Activated naive CD8-positive, alpha-beta T cell treated with anti-CD3 and anti-CD28 coated beads, Interleukin-2, amount 50 U/mL, for 16 hours (primary cell): ENCODE results near the gene NLRP8.
"Not testable (repeated sequence)": the region's sequence is repeated elsewhere in the genome, so short reads cannot be mapped to it uniquely, and the experiment has no call there.

Source experiments
- DNase-seq: peaks from one replicate; pipeline ENCODE4 v3.0.0-alpha.2; 2020; ENCODE audit warnings: low read depth, low spot score

Gene NLRP8

DNA sequence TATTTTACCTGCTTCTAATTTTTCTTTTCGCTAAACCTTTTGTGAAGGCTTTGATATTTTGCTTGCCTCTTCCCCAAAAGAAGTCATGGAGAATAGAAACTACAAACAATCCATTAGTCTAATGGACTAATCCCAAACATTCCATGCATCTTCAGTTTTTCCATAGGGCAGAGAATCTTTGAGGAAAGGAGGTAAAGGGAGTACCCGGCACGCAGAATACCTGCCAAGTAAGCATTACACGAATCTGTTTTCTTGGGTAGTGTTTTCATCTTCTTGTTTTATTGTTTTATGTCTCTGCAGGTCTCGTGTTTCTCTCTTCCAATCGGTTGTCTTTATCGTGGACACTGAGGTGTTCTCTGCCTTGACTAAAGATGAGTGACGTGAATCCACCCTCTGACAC lies at the start of gene NLRP8:
NLRP8 (plus strand) TSS at position 301 of the 400 bp plus-strand sequence.
- no peak for DNase-seq

DNA sequence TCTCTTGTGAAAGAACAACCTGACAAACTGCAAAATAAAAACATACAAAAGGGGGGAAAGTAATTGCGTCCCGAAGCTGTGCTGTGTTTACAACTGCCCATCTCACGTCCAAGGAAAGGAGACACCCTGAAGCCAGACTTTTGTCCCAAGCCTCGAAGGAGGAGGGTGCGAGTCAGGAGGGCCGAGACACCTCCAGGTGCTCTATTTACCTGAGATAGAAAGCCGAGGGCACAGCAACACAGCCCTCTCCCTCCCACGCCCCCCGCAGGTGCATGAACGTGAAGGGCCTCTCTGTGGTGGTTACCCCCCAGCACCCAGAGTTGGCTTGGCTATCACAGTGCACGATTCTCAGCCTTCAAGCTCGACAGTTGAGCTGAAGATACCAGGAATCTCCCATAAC lies 48.7 kb upstream of the NLRP8 start:
- no peak for DNase-seq

DNA sequence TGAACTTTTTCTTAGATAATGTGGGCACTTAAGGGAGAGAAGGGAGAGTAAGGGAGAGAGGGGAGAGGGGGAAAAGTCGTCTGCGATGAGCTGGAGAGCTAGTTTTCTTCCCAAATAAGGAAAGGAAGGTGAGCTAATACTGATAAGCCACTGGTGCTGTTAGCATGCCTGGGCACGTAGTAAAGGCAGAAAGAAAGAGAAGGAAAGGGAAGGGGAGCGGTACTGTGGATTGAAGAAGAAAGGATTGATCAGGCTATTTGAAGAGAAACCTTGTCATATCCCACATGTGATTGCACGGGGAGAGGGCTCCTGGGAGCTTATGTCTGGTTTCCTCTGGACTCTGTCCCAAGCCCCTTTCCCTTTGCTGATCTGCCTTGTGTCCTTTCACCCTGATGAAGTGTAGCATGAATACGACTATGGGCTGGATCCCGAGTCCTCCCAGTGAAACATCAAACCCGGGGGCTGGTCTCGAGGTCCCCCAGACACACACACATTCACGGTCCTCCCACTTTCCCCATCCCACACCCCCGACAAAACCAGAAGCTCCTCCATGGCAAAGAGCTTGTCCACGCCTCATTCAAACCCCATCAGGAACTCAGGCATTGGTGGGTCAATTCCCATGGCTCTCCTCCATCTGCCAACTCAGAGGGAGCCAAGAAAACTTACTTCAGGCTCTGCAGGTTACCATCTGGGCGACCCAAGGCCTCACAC lies 46.1 kb upstream of the NLRP8 start:
- DNase-seq, result no peak

DNA sequence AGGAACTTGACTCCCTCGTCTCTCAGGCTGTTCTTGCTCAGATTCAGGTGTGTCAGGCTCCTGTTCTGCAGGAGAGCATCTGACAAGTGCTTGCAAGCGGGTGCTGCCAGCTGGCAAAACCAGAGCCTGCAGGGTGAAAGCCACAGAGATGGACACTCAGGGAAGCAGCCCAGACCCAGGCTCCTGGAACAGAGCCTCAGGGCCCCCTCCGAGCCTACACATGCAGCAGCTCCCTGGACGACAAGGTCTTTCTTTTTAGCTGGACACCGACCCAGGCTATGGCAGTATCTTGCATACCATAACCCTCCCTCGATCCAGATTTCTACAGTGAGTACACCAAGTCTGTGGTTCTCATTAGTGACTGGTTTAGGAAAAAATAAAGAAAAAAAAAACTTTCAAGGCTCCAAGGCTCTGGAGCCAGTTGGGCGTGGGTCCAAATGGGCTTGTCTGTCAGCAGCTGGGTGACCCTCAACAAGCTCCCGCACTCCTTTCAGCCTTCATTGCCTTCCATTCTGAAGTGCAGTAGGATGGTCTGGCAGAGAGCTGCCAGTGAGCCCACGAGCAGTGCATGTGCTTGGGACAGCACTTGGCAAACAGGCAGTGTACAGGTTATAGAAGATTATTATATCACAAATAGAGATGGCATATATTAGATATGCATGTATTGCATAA lies 45.4 kb upstream of the NLRP8 start:
- no peak for DNase-seq

DNA sequence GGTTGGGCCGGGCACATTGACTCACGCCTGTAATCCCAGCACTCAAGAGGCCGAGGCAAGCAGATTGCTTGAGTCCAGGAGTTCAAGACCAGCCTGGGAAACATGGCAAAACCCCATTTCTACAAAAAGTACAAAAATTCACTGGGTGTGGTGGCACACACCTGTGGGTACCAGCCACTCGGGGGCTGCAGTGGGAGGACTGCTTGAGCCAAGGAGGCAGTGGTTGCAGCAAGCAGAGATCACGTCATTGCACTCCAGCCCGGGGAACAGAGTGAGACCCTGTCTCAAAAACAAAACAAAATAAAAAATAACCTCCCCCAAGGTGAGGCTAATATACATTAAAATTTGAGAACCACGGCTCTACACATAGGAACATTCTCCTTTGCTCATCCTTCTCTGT lies 40.3 kb upstream of the NLRP8 start:
- no peak for DNase-seq

DNA sequence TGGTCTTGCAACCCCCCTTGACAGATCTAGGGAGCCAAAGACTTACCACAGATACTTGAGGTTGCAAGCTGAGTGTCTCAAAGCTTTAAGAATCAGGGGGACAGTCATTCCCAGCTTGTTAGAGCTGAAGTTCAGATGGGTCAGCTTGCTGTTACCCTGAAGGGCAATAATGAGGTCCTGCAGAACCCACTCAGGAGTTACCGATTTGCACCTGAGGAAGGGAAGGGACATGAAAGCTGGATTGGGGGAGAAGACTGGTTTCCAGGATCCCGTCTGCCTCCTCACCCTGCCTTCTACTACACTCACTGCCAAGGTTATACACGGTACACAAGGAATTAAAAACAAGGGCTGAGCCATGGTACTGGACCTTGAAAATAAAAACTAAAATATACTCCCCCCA lies 39.9 kb upstream of the NLRP8 start:
- no peak for DNase-seq

DNA sequence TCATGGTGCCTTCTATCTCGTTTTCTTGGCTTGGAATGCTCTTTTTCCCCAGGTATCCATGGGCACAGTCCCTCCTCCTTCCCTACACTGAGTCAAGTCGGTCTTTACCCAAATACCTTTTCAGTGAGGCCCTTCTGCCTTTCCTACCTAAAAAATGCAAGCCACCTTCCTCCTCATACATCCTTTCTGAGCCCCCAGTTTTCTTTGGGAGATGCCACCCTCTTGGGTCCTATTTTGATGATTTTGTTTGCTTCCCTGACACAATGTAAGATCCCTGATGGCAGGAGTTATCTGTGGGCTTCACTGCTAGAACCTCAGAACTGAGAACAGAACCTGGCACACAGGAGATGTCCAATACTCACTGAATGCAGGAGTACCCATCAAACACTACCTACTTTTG lies 37.8 kb upstream of the NLRP8 start:
- DNase-seq, result no peak

DNA sequence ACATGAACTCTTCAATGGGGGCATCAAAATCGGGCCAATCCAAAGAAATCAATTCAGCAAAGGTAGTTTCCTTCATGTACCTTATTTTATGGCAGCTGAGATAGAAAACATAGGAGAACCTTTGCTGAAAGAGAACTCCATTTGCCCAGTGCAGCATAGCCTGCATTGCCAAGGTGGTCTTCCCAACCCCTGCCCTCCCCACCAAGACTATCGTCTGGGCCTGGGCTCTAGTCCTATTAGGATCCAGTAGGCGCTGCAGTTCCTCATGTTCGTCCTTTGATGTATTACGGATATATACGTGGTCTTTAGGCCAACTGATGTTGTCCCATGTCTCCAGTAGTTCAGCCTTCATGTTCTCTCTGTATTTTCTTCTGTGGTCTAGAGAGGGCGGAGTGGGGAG lies 34.7 kb upstream of the NLRP8 start:
- DNase-seq, result no peak

DNA sequence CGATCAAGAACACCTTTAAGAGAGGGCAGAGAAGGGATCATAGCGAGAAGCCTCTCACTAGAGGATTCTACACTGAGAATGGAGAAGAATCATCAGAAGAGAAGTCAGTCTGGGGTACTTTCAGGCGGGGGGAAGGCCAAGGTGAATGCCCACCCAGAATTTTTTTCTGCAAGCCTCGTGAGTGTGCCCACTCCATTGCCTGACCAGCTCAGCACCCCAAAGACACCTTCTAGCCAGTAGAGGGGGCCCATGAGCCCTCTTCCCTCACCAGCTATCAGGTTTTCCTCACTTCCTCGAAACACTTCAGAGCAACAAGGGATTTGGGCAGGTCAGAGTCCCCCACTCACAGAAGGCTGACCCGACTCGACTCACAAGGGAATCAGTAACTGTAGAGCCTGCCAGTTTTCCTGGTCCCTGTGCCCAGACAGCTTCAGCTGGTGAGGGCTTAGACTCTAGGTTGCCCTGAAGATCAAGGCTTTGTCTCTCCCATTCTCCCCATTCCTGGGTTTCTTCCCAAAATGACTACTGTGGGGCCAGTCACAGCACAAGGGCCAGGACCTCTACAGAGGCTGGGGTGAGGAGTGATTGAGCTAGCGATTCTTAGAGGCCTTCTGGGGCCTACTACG lies 33.9 kb upstream of the NLRP8 start:
- no peak for DNase-seq

DNA sequence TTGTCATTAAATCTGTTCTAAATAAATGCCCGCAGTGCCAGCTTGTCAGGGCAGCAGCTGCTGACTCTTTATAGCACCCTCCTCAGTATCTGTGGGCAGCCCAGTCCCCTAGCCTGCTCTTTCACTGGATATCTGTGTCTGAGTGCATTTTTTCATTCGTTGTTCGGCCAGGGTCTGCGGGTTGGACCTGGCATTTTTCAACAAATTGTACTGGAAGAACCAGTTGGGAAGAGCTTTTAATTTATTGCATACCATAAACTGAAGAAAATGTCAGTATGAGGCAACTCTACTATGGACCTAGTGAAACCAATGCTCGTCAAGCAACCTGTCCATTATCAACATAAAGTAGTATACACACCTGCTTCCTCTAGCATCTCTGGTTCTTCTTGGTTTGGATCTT lies 24.1 kb upstream of the NLRP8 start:
- no peak for DNase-seq

DNA sequence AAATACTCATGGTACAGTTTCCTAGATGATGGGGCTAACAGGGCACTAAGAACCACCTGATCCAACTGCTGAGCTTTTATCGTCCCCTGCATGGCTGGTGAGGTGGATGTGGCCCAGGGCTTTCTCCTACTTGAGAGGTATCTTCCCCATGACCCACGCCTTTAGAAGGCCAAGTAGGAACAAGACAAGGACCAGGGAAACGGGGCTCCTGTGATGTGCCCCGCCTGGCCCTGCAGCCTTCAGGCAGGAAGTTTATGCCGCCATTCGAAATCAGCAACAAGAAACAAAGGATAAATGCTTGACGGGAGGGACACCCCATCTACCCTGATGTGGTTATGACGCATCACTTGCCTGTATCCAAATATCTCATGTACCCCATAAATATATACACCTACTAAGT lies 19.6 kb upstream of the NLRP8 start:
- no peak for DNase-seq

DNA sequence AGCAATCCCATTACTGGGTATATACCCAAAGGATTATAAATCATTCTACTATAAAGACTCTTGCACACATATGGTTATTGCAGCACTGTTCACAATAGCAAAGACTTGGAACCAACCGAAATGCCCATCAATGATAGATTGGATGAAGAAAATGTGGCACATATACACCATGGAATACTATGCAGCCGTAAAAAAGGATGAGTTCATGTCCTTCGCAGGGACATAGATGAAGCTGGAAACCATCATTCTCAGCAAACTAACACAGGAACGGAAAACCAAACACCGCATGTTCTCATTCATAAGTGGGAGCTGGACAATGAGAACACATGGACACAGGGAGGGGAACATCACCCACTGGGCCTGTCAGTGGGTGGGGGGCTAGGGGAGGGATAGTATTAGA lies 18.4 kb upstream of the NLRP8 start:
- DNase-seq, result not testable (repeated sequence)

DNA sequence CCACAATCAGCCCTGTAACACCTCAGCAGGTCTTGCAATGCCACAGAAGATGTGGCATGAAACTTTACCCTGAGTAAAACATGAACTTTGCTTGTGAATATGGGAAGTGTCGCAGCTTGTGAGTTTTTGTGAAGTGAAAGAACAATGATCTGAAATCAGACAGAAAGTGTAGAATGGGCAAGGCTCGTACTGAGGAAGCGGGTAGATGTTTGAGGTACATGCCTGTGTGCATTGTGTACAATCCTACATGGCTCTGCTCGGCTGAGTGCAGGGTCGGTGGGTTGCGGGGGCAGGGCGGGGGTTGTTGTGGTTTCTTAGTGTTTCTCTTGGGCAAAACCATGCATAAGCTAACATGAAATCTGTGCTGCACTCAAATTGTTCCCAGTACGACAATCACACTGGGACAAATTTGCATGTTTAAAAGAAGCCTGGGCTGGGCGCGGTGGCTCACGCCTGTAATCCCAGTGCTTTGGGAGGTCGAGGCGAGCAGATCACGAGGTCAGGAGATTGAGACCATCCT lies 16.6 kb upstream of the NLRP8 start:
- DNase-seq, result no peak

DNA sequence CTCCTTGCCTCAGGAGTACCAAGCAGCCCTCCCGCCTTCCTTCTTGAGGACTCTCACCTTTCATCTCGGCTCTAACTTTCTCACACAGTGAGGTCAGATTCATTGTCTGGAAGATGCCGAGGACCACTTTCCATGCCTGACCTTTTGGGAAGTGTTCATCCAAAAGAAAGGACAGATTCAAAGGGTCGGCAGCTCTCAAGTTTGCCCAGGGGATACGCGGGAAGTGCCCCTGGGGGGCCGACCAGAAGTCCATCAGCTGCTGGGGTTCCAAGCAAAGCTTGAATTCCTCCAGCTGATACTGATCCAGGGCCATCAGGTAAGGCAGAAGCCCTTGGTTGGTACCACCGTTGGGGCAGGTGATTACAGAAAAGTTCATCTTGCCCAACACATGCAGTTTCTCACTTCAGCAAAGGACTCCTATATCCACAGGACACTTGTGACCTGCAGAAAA lies 15.7 kb upstream of the NLRP8 start, which contains the start of gene NLRP13:
NLRP13 (minus strand) TSS at position 401 of the 451 bp plus-strand sequence; CDS start at position 376, 25 bp downstream.
- DNase-seq, result no peak

DNA sequence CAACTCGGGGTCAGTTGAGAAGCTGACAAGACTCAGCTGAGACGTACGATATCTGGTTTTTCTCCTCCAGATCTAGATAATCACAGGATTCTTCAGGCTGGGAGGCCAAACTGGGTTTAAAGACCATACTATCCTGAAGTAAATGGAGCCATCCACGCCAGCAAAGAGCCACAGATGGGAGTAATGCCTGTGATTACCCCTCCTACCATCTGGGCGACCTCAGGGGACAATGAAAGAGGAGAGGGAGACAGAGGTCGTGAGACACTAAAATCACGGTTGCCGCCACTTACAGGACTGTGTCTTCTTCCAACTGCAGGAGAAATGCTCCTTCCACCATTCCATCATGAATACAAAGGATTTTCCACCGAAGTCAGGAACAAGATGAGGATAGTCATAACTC lies 12.4 kb upstream of the NLRP8 start:
- no peak for DNase-seq

DNA sequence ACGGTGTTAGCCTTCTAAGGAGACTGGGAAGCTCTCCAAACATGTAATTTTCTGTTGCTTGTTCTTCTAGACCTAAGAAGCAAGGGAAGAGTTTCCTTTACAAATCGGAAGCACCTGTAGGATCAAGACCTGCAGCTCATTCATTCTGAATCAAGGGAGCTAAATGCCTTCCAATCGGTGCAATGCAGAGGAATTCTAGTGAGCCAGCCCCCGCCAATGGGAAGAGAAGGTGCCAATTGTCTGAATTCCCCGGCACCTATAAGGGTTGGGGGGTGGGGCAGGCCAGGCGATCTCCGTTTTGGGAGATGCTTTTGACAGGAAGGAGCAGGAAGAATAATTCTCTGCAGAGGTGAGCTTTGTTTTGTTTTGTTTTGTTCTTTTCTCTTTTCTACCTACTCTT lies 8.4 kb upstream of the NLRP8 start:
- DNase-seq, result no peak

DNA sequence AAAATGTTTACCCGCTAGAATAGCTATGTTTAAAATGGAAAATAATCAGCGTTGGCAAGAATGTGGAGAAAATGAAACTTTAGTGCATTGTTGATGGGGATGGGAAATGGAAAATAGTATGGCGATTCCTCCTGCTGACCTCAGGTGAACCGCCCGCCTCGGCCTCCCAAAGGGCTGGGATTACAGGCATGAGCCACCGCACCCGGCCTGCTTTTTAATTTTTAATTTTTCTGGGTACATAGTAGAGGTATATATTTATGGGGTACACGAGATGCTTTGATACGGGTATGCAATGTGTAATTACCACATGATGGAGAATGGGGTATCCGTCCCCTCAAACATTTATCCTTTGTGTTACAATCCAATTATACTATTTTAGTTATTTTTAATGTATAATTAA lies 7.3 kb upstream of the NLRP8 start:
- DNase-seq, result no peak

DNA sequence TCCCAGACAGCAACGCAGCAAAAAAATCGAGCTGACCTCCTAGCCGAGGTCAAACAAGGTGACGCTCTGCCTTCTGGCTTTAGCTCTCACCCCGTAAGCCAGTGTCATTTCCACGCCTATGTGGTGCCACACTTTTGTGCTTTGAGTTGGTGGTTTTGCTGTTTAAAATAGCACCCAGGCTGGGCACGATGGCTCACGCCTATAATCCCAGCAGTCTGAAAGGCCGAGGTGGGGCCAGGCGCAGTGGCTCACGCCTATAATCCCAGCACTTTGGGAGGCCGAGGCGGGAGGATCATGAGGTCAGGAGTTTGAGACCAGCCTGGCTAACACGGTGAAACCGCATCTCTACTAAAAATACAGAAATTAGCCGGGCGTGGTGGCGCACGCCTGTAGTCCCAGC lies 2.9 kb downstream of the NLRP8 start:
- not testable (repeated sequence) for DNase-seq

DNA sequence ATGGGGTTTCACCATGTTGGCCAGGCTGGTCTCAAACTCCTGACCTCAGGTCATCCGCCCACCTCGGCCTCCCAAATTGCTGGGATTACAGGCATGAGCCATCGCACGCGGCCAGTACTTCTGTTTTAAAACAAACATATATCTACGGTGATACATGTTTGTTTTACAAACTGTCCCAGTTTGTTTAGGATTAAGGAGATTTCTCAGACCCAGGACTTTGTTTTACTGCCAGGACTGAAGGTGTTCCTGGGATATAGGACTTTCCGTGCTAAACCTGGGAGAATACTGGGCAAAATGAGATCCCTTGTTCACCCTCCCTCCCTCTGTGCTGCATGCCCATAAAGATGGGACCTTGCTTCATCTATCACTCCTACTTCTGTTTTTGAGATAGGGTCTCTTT lies 8.8 kb downstream of the NLRP8 start:
- DNase-seq, result no peak

DNA sequence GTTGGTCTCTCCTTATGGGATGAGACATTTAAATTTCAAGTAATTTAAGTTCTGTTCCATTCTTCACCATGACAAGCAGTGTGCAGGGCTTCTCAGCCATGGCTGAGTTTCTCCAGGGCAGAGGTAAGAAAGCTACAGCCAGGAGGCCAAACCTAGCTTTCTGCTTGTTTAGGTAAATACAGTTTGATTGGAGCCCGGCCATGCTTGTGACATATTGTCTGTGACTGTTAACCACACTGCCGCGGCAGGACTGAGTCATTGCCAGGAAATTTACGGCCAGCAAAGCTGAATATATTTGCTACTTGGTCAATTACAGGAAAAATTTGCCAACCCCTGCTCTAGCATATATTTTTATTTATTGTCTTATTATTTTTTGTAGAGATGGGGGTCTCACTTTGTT lies 10.7 kb downstream of the NLRP8 start:
- no peak for DNase-seq

DNA sequence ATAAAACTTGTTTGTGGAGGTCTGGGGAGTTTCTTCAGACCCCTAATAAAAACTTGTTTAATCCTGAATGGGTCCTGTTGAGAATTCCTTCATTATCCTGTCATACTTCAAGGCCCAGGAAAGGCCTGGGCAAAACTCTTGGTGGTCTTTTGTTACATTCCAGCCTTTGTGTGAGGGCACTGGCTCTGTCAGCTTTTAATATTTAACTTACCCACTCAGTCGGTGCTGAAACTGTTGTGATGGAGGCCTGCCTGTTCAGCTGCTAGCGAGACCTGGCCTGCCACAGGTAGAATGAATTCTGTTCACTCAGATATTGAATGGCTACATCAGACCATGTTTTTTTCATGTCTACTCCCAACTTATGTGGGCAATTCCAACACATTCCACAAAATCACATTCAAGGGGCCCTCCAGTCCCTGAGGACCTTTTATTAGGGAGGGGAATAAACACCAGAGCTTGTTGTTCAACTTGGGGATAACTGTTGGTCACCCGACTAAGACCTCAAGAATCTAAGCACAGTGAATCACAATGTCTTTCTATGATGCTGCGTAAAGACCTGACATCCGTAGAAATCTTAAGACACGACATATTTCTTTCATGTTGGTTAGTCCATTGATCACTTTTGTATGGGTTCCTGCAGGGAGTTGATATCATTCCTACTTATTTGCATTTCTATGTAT lies 12.5 kb downstream of the NLRP8 start:
- DNase-seq, result no peak

DNA sequence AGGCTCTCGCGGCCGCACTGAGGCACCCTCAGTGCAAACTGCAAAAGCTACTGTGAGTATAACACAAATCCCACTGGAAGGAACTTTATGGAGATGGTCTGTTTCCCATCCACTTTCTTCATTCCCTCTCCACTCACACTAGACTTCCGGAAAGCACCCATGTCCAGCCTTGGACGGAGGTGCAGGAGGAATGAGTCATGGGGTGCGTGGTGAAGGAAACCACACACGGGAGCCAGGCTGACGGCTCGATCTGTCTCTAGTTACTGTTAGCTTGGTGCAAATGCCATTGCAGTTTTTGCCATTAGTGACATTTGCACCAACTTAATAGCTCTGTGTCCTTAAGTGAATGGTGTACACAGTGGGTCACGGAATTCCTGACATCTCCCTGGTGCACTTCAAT lies 14.6 kb downstream of the NLRP8 start:
- no peak for DNase-seq
